ENCODE data around the gene NEAT1.

The NEAT1 gene

DNA sequence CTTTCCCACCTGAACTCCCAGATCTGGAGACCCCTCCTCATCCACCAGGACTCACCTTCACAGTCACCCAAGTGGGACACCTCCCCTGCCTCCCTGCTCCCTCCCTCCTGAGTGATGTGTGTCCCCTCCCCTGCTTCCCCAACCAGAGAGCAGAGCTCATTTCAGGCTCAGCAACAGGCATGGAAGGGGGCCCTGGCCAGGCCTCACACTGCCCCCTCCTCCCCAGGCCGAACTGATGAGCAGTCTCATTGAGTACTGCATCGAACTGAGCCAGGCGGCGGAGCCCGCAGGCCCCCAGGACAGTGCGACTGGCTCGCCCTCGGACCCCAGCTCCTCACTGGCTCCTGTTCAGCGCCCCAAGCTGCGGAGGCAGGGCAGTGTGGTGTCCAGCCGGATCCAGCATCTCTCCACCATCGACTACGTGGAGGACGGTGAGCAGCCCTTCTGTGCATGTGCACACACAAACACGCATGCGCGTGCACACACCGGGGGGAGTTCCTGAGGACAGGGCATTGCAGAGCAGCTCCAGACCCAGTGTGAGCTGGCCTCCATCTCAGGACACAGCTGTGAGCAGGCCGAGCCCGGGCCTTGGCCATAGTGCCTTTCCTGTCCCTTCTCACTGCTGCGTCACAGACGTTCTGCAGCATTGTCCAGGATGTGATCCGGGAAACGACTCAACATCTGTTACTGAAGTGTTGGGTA lies 17.8 kb upstream of the NEAT1 start:
- no peak for TF ChIP-seq FOXP2 (optimal IDR thresholded peaks at IDR 0.05; ENCODE audit: borderline replicate concordance, extremely low read depth, extremely low read length, insufficient read depth)
- TF ChIP-seq, protein P1, sequence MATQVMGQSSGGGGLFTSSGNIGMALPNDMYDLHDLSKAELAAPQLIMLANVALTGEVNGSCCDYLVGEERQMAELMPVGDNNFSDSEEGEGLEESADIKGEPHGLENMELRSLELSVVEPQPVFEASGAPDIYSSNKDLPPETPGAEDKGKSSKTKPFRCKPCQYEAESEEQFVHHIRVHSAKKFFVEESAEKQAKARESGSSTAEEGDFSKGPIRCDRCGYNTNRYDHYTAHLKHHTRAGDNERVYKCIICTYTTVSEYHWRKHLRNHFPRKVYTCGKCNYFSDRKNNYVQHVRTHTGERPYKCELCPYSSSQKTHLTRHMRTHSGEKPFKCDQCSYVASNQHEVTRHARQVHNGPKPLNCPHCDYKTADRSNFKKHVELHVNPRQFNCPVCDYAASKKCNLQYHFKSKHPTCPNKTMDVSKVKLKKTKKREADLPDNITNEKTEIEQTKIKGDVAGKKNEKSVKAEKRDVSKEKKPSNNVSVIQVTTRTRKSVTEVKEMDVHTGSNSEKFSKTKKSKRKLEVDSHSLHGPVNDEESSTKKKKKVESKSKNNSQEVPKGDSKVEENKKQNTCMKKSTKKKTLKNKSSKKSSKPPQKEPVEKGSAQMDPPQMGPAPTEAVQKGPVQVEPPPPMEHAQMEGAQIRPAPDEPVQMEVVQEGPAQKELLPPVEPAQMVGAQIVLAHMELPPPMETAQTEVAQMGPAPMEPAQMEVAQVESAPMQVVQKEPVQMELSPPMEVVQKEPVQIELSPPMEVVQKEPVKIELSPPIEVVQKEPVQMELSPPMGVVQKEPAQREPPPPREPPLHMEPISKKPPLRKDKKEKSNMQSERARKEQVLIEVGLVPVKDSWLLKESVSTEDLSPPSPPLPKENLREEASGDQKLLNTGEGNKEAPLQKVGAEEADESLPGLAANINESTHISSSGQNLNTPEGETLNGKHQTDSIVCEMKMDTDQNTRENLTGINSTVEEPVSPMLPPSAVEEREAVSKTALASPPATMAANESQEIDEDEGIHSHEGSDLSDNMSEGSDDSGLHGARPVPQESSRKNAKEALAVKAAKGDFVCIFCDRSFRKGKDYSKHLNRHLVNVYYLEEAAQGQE (IDR thresholded peaks at IDR 0.05; ENCODE audit: insufficient read depth in 1 of 2, low read depth in 2 of 2, low read length in 2 of 2), result no peak
- TF ChIP-seq TAF1 (IDR thresholded peaks at IDR 0.05; ENCODE audit: borderline replicate concordance, insufficient read depth, low read length), result no peak
- no peak for TF ChIP-seq POLR2AphosphoS5 (IDR thresholded peaks at IDR 0.05; ENCODE audit: low read depth, low read length)
- TF ChIP-seq SIN3A (IDR thresholded peaks at IDR 0.05; ENCODE audit: borderline replicate concordance, insufficient read depth, low read length), result no peak

DNA sequence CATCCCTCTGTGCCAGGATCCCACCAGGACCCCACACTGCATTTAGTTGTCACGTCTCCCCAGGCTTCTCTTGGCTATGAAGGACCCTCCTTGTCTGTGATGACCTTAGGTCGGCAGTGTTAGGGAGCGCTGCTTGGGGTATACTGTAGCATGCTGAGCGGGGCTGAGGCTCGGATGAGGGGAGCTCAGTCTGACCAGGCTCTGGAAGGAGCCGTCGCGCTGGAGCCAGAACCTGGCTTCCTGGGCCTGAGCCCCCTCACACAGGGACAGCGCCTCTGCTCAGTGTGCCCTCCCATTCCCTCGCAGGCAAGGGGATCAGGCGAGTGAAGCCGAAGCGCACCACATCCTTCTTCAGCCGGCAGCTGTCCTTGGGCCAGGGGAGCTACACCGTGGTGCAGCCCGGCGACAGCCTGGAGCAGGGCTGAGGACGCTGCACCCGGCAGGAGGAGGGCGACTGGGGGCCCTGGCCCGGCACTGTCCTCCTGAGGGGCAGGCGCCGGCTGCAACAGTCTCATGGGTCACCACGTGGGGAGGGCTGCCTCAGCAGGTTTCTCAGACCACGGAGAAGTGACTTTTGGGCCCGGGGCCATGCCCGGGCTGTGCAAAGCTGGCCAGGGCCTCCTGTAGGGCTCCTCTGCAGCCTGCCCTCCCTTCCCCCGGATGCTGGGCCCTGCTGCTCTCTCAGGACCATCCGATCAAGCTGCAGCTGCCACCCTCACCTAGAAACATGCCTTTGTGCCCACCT lies 11.5 kb upstream of the NEAT1 start:
- TF ChIP-seq, protein P1 (IDR thresholded peaks at IDR 0.05; ENCODE audit: insufficient read depth in 1 of 2, low read depth in 2 of 2, low read length in 2 of 2), result no peak
- no peak for TF ChIP-seq SIN3A (IDR thresholded peaks at IDR 0.05; ENCODE audit: borderline replicate concordance, insufficient read depth, low read length)
- TF ChIP-seq TAF1 (IDR thresholded peaks at IDR 0.05; ENCODE audit: borderline replicate concordance, insufficient read depth, low read length), result no peak
- no peak for TF ChIP-seq POLR2AphosphoS5 (IDR thresholded peaks at IDR 0.05; ENCODE audit: low read depth, low read length)
- TF ChIP-seq FOXP2 (optimal IDR thresholded peaks at IDR 0.05; ENCODE audit: borderline replicate concordance, extremely low read depth, extremely low read length, insufficient read depth), result no peak

DNA sequence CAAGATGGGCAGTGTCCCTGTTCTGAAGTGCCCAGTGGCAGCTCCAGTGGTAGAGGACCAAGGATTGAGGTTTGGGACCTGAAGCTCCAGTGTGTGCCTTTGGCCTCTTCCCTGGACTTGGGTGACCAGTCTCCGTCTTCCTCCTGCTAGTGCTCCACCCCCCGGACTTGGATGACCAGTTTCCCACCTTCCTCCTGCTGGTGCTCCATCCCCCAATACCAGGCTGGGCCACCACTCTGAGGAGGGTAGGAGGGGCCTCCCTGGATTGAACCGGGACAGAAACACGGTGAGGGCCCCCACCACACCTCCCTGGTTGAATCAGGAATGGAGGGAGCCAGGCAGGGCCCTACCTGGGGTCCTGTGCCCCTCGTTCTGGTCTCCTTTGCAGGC lies 10.9 kb upstream of the NEAT1 start:
- TF ChIP-seq, protein P1 (IDR thresholded peaks at IDR 0.05; ENCODE audit: insufficient read depth in 1 of 2, low read depth in 2 of 2, low read length in 2 of 2), result no peak
- TF ChIP-seq FOXP2 (optimal IDR thresholded peaks at IDR 0.05; ENCODE audit: borderline replicate concordance, extremely low read depth, extremely low read length, insufficient read depth), result no peak
- no peak for TF ChIP-seq TAF1 (IDR thresholded peaks at IDR 0.05; ENCODE audit: borderline replicate concordance, insufficient read depth, low read length)
- no peak for TF ChIP-seq POLR2AphosphoS5 (IDR thresholded peaks at IDR 0.05; ENCODE audit: low read depth, low read length)
- no peak for TF ChIP-seq SIN3A (IDR thresholded peaks at IDR 0.05; ENCODE audit: borderline replicate concordance, insufficient read depth, low read length)

DNA sequence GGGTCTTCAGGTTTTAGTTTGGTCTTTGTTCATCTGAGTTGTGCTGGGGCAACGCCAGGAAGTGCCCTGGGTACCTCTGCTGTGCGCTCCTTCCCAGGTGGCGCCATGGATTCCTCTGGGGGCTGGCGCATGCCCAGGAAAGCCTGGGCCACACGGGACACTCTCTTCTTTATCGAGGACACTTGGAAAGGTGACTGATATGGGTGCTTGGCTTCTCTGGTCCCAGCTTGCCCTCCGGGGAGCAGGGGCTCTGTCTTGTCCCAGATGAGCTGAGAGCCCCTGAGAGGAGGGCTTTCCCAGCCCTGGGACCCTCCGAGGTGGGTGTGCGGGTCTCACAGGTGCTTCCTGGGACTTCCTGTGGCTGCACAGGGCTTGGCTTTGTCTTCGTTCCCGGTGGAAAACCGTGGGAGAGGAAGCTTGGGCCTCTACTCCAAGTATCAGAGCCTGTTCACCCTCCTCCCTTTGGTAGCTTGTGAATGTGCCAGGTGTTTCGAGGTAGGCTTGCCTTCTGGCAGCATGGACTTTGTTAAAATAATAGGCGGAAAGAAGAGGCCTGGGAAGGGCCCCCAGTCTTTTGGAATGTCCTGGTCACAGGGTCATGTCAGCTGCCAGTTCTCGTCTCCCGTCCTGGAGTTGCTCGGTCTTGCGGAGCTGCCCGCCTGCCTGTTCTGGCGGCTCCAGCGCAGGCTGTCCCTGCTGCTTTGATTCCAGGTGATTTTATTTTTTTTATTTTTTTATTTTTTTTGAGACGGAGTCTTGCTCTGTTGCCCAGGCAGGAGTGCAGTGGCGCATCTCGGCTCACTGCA lies 10.1 kb upstream of the NEAT1 start:
- TF ChIP-seq FOXP2 (optimal IDR thresholded peaks at IDR 0.05; ENCODE audit: borderline replicate concordance, extremely low read depth, extremely low read length, insufficient read depth) (no peak), POLR2AphosphoS5 (IDR thresholded peaks at IDR 0.05; ENCODE audit: low read depth, low read length) (no peak), TAF1 (IDR thresholded peaks at IDR 0.05; ENCODE audit: borderline replicate concordance, insufficient read depth, low read length) (no peak), SIN3A (IDR thresholded peaks at IDR 0.05; ENCODE audit: borderline replicate concordance, insufficient read depth, low read length) (no peak)
- TF ChIP-seq, protein P1 (IDR thresholded peaks at IDR 0.05; ENCODE audit: insufficient read depth in 1 of 2, low read depth in 2 of 2, low read length in 2 of 2), result no peak
